ENCODE measurements around the gene YWHAH.
"Not testable (repeated sequence)": the region's sequence is repeated elsewhere in the genome, so short reads cannot be mapped to it uniquely, and the experiment has no call there.

The YWHAH gene

GRCh38 chr22:31973739-31974138 is 29.4 kb downstream of the YWHAH start:
- Histone ChIP-seq H3K36me3 (ENCODE audit: control insufficient read depth in 1 of 2, insufficient read depth in 2 of 2, low read length in 2 of 2) (no peaks in the 10 kb centered on the region), H3K9me3 (ENCODE audit: control insufficient read depth in 1 of 2, low read length in 2 of 2) (no peaks in the 10 kb centered on the region), H3K4me3 (ENCODE audit: low read depth in 1 of 2, low read length in 2 of 2) (peak overlapping the region in 1 of 2 donors; percentile 21), H3K4me1 (ENCODE audit: control insufficient read depth in 1 of 2, insufficient read depth in 2 of 2, low read length in 2 of 2) (peaks cover 33 to 34% of the 10 kb centered on the region in 2 donors), H3K9ac (ENCODE audit: low read depth in 1 of 2, low read length in 2 of 2) (no peak overlapping the region), H3K27ac (ENCODE audit: low read depth, low read length) (no peak overlapping the region), H3K27me3 (ENCODE audit: control insufficient read depth in 1 of 2, insufficient read depth in 2 of 2, low read length in 2 of 2) (no peaks in the 10 kb centered on the region)

GRCh38 chr22:31977141-31977841 is 33.0 kb downstream of the YWHAH start:
- no peaks in the 10 kb centered on the region for H3K27me3 ChIP-seq (ENCODE audit: control insufficient read depth in 1 of 2, insufficient read depth in 2 of 2, low read length in 2 of 2)
- H3K9me3 ChIP-seq (ENCODE audit: control insufficient read depth in 1 of 2, low read length in 2 of 2), result no peaks in the 10 kb centered on the region
- H3K9ac ChIP-seq (ENCODE audit: low read depth in 1 of 2, low read length in 2 of 2), result no peak overlapping the region
- peaks cover 18 to 28% of the 10 kb centered on the region in 2 donors for H3K4me1 ChIP-seq (ENCODE audit: control insufficient read depth in 1 of 2, insufficient read depth in 2 of 2, low read length in 2 of 2)
- no peaks in the 10 kb centered on the region for H3K36me3 ChIP-seq (ENCODE audit: control insufficient read depth in 1 of 2, insufficient read depth in 2 of 2, low read length in 2 of 2)
- H3K4me3 ChIP-seq (ENCODE audit: low read depth in 1 of 2, low read length in 2 of 2), result no peak overlapping the region
- no peak overlapping the region for H3K27ac ChIP-seq (ENCODE audit: low read depth, low read length)

GRCh38 chr22:31977939-31978338 is 33.6 kb downstream of the YWHAH start:
- no peaks in the 10 kb centered on the region for H3K9me3 ChIP-seq (ENCODE audit: control insufficient read depth in 1 of 2, low read length in 2 of 2)
- no peaks in the 10 kb centered on the region for H3K36me3 ChIP-seq (ENCODE audit: control insufficient read depth in 1 of 2, insufficient read depth in 2 of 2, low read length in 2 of 2)
- no peaks in the 10 kb centered on the region for H3K27me3 ChIP-seq (ENCODE audit: control insufficient read depth in 1 of 2, insufficient read depth in 2 of 2, low read length in 2 of 2)
- no peak overlapping the region for H3K9ac ChIP-seq (ENCODE audit: low read depth in 1 of 2, low read length in 2 of 2)
- H3K27ac ChIP-seq (ENCODE audit: low read depth, low read length), result no peak overlapping the region
- peaks cover 16 to 24% of the 10 kb centered on the region in 2 donors for H3K4me1 ChIP-seq (ENCODE audit: control insufficient read depth in 1 of 2, insufficient read depth in 2 of 2, low read length in 2 of 2)
- H3K4me3 ChIP-seq (ENCODE audit: low read depth in 1 of 2, low read length in 2 of 2), result no peak overlapping the region

- H3K9me3 ChIP-seq (ENCODE audit: control insufficient read depth in 1 of 2, low read length in 2 of 2), result no peaks in the 10 kb centered on the region
- H3K36me3 ChIP-seq (ENCODE audit: control insufficient read depth in 1 of 2, insufficient read depth in 2 of 2, low read length in 2 of 2), result no peaks in the 10 kb centered on the region
- H3K4me1 ChIP-seq (ENCODE audit: control insufficient read depth in 1 of 2, insufficient read depth in 2 of 2, low read length in 2 of 2), result peaks cover 7 to 20% of the 10 kb centered on the region in 2 donors
- no peak overlapping the region for H3K4me3 ChIP-seq (ENCODE audit: low read depth in 1 of 2, low read length in 2 of 2)
- H3K9ac ChIP-seq (ENCODE audit: low read depth in 1 of 2, low read length in 2 of 2), result no peak overlapping the region
- H3K27me3 ChIP-seq (ENCODE audit: control insufficient read depth in 1 of 2, insufficient read depth in 2 of 2, low read length in 2 of 2), result no peaks in the 10 kb centered on the region
- no peak overlapping the region for H3K27ac ChIP-seq (ENCODE audit: low read depth, low read length)
Observed at GRCh38 chr22:31980628-31981027, 36.3 kb downstream of the YWHAH start.

- H3K4me1 ChIP-seq (ENCODE audit: control insufficient read depth in 1 of 2, insufficient read depth in 2 of 2, low read length in 2 of 2), result peaks cover 9 to 22% of the 10 kb centered on the region in 2 donors
- not testable (repeated sequence) for H3K9ac ChIP-seq (ENCODE audit: low read depth in 1 of 2, low read length in 2 of 2); H3K27ac ChIP-seq (ENCODE audit: low read depth, low read length); H3K9me3 ChIP-seq (ENCODE audit: control insufficient read depth in 1 of 2, low read length in 2 of 2); H3K36me3 ChIP-seq (ENCODE audit: control insufficient read depth in 1 of 2, insufficient read depth in 2 of 2, low read length in 2 of 2); H3K4me3 ChIP-seq (ENCODE audit: low read depth in 1 of 2, low read length in 2 of 2); H3K27me3 ChIP-seq (ENCODE audit: control insufficient read depth in 1 of 2, insufficient read depth in 2 of 2, low read length in 2 of 2)
Observed at GRCh38 chr22:31981976-31982375, 37.6 kb downstream of the YWHAH start.

- no peak overlapping the region for H3K27ac ChIP-seq (ENCODE audit: low read depth, low read length)
- H3K4me3 ChIP-seq (ENCODE audit: low read depth in 1 of 2, low read length in 2 of 2), result no peak overlapping the region
- H3K36me3 ChIP-seq (ENCODE audit: control insufficient read depth in 1 of 2, insufficient read depth in 2 of 2, low read length in 2 of 2), result no peaks in the 10 kb centered on the region
- peaks cover 18 to 22% of the 10 kb centered on the region in 2 donors for H3K4me1 ChIP-seq (ENCODE audit: control insufficient read depth in 1 of 2, insufficient read depth in 2 of 2, low read length in 2 of 2)
- no peaks in the 10 kb centered on the region for H3K9me3 ChIP-seq (ENCODE audit: control insufficient read depth in 1 of 2, low read length in 2 of 2)
- H3K27me3 ChIP-seq (ENCODE audit: control insufficient read depth in 1 of 2, insufficient read depth in 2 of 2, low read length in 2 of 2), result no peaks in the 10 kb centered on the region
- H3K9ac ChIP-seq (ENCODE audit: low read depth in 1 of 2, low read length in 2 of 2), result no peak overlapping the region
Observed at GRCh38 chr22:31983911-31984656, 39.7 kb downstream of the YWHAH start.

GRCh38 chr22:31987218-31987617 is 42.9 kb downstream of the YWHAH start:
- Histone ChIP-seq H3K36me3 (ENCODE audit: control insufficient read depth in 1 of 2, insufficient read depth in 2 of 2, low read length in 2 of 2) (no peaks in the 10 kb centered on the region), H3K9me3 (ENCODE audit: control insufficient read depth in 1 of 2, low read length in 2 of 2) (no peaks in the 10 kb centered on the region), H3K9ac (ENCODE audit: low read depth in 1 of 2, low read length in 2 of 2) (no peak overlapping the region), H3K27me3 (ENCODE audit: control insufficient read depth in 1 of 2, insufficient read depth in 2 of 2, low read length in 2 of 2) (no peaks in the 10 kb centered on the region), H3K4me3 (ENCODE audit: low read depth in 1 of 2, low read length in 2 of 2) (no peak overlapping the region), H3K4me1 (ENCODE audit: control insufficient read depth in 1 of 2, insufficient read depth in 2 of 2, low read length in 2 of 2) (peaks cover 31 to 36% of the 10 kb centered on the region in 2 donors), H3K27ac (ENCODE audit: low read depth, low read length) (no peak overlapping the region)

GRCh38 chr22:31991102-31991839 is 46.9 kb downstream of the YWHAH start:
- Histone ChIP-seq H3K4me1 (ENCODE audit: control insufficient read depth in 1 of 2, insufficient read depth in 2 of 2, low read length in 2 of 2) (peaks cover 24 to 27% of the 10 kb centered on the region in 2 donors), H3K9me3 (ENCODE audit: control insufficient read depth in 1 of 2, low read length in 2 of 2) (no peaks in the 10 kb centered on the region), H3K27me3 (ENCODE audit: control insufficient read depth in 1 of 2, insufficient read depth in 2 of 2, low read length in 2 of 2) (no peaks in the 10 kb centered on the region), H3K27ac (ENCODE audit: low read depth, low read length) (no peak overlapping the region), H3K4me3 (ENCODE audit: low read depth in 1 of 2, low read length in 2 of 2) (no peak overlapping the region), H3K9ac (ENCODE audit: low read depth in 1 of 2, low read length in 2 of 2) (no peak overlapping the region), H3K36me3 (ENCODE audit: control insufficient read depth in 1 of 2, insufficient read depth in 2 of 2, low read length in 2 of 2) (no peaks in the 10 kb centered on the region)

- H3K27me3 ChIP-seq (ENCODE audit: control insufficient read depth in 1 of 2, insufficient read depth in 2 of 2, low read length in 2 of 2), result no peaks in the 10 kb centered on the region
- H3K4me1 ChIP-seq (ENCODE audit: control insufficient read depth in 1 of 2, insufficient read depth in 2 of 2, low read length in 2 of 2), result peaks cover 20 to 22% of the 10 kb centered on the region in 2 donors
- H3K4me3 ChIP-seq (ENCODE audit: low read depth in 1 of 2, low read length in 2 of 2), result no peak overlapping the region
- H3K36me3 ChIP-seq (ENCODE audit: control insufficient read depth in 1 of 2, insufficient read depth in 2 of 2, low read length in 2 of 2), result no peaks in the 10 kb centered on the region
- no peaks in the 10 kb centered on the region for H3K9me3 ChIP-seq (ENCODE audit: control insufficient read depth in 1 of 2, low read length in 2 of 2)
- no peak overlapping the region for H3K27ac ChIP-seq (ENCODE audit: low read depth, low read length)
- no peak overlapping the region for H3K9ac ChIP-seq (ENCODE audit: low read depth in 1 of 2, low read length in 2 of 2)
Observed at GRCh38 chr22:31995046-31995445, 50.7 kb downstream of the YWHAH start.

- H3K27ac ChIP-seq (ENCODE audit: low read depth, low read length), result no peak overlapping the region
- no peak overlapping the region for H3K4me3 ChIP-seq (ENCODE audit: low read depth in 1 of 2, low read length in 2 of 2)
- H3K4me1 ChIP-seq (ENCODE audit: control insufficient read depth in 1 of 2, insufficient read depth in 2 of 2, low read length in 2 of 2), result peaks cover 13 to 14% of the 10 kb centered on the region in 2 donors
- H3K36me3 ChIP-seq (ENCODE audit: control insufficient read depth in 1 of 2, insufficient read depth in 2 of 2, low read length in 2 of 2), result no peaks in the 10 kb centered on the region
- H3K27me3 ChIP-seq (ENCODE audit: control insufficient read depth in 1 of 2, insufficient read depth in 2 of 2, low read length in 2 of 2), result no peaks in the 10 kb centered on the region
- H3K9ac ChIP-seq (ENCODE audit: low read depth in 1 of 2, low read length in 2 of 2), result no peak overlapping the region
- no peaks in the 10 kb centered on the region for H3K9me3 ChIP-seq (ENCODE audit: control insufficient read depth in 1 of 2, low read length in 2 of 2)
Observed at GRCh38 chr22:31995807-31996206, 51.5 kb downstream of the YWHAH start.

All from duodenal mucosa (tissue), 2 donors.